Keratinocyte (primary cell): ENCODE data around the gene FN3K.

Source experiments
- CTCF ChIP-seq, 3 experiments: IDR thresholded peaks in 1 of 3; conservative IDR thresholded peaks in 1 of 3; optimal IDR thresholded peaks in 1 of 3; 2 replicates in 2 of 3; 3 replicates in 1 of 3; pipeline versions ENCODE3 to v1.5.1; 2011; ENCODE audit warnings: low read length in 3 of 3, mild to moderate bottlenecking in 3 of 3, moderate library complexity in 2 of 3, control low read depth in 1 of 3, inconsistent platforms in 1 of 3; ENCODE audit not compliant: insufficient read depth in 2 of 3; ENCODE audit errors: extremely low read depth in 1 of 3
- EZH2 ChIP-seq: IDR thresholded peaks from one replicate; pipeline ENCODE4 v1.6.1; 2012; ENCODE audit warnings: inconsistent platforms, mild to moderate bottlenecking, low read length, moderate library complexity

GRCh38 chr17:82710499-82711232 is 24.7 kb upstream of the FN3K start:
- TF ChIP-seq CTCF (optimal IDR thresholded peaks at IDR 0.05 in 1 of 3, IDR thresholded peaks at IDR 0.05 in 1 of 3, conservative IDR thresholded peaks at IDR 0.05 in 1 of 3; ENCODE audit: extremely low read depth in 1 of 3, insufficient read depth in 2 of 3, low read length in 3 of 3) (no peak), EZH2 (no peak)
